ENCODE measurements around the gene STARD3. TPM values are rescaled to one million over a fixed set of nuclear protein-coding genes. Genes with fewer than 3 reads are reported as not detected.

STARD3 gene
- total and polyA plus RNA-seq, 2 experiments from 2014 or later, result 61.6 to 90.3 TPM

GRCh38 chr17:39671651-39672521 is 34.9 kb downstream of the STARD3 start:
- Histone ChIP-seq H4K20me1 (ENCODE audit: insufficient read depth, poor library complexity, severe bottlenecking) (no peaks in the 10 kb centered on the region), H3K9me3 (ENCODE audit: low read depth) (no peaks in the 10 kb centered on the region), H3K27me3 (peaks cover 2% of the 10 kb centered on the region), H3K27ac (no peak overlapping the region), H3K79me2 (no peaks in the 10 kb centered on the region), H2AFZ (no peak overlapping the region), H3K4me1 (ENCODE audit: insufficient read depth) (peaks cover 34% of the 10 kb centered on the region), H3K4me2 (no peak overlapping the region), H3K4me3 (no peak overlapping the region), H3K36me3 (replicated peaks; ENCODE audit: insufficient read depth, low read depth) (no peaks in the 10 kb centered on the region), H3K9me2 (replicated peaks; ENCODE audit: insufficient read depth) (no peaks in the 10 kb centered on the region)
- DNase-seq (ENCODE audit: low spot score), result peak; percentile 70
- 80% methylated on average over 18 of the region's 19 CpGs for WGBS (ENCODE audit: low lambda C conversion rate, missing lambda C conversion rate)
- peak; percentile 70 for TF ChIP-seq CTCF (IDR thresholded peaks at IDR 0.05; ENCODE audit: poor library complexity)
- TF ChIP-seq EZH2phosphoT487 (IDR thresholded peaks at IDR 0.05; ENCODE audit: low read depth, severe bottlenecking, unreplicated experiment), result no peak

- H2AFZ ChIP-seq, result no peak overlapping the region
- TF ChIP-seq EZH2phosphoT487 (IDR thresholded peaks at IDR 0.05; ENCODE audit: low read depth, severe bottlenecking, unreplicated experiment) (no peak), EZH2 (IDR thresholded peaks at IDR 0.05; ENCODE audit: borderline replicate concordance) (no peak), CTCF (IDR thresholded peaks at IDR 0.05; ENCODE audit: poor library complexity) (no peak)
- no peak overlapping the region for H3K27ac ChIP-seq
- H3K9me2 ChIP-seq (replicated peaks; ENCODE audit: insufficient read depth), result no peaks in the 10 kb centered on the region
- H3K9me3 ChIP-seq (ENCODE audit: low read depth), result no peaks in the 10 kb centered on the region
- 92% methylated on average over 15 of the region's 15 CpGs for WGBS (ENCODE audit: low lambda C conversion rate, missing lambda C conversion rate)
- peaks cover 2% of the 10 kb centered on the region for H3K27me3 ChIP-seq
- H3K4me3 ChIP-seq, result no peak overlapping the region
- DNase-seq (ENCODE audit: low spot score), result no peak
- H3K4me2 ChIP-seq, result no peak overlapping the region
- no peaks in the 10 kb centered on the region for H3K36me3 ChIP-seq (replicated peaks; ENCODE audit: insufficient read depth, low read depth)
- H3K4me1 ChIP-seq (ENCODE audit: insufficient read depth), result peaks cover 34% of the 10 kb centered on the region
- H3K79me2 ChIP-seq, result no peaks in the 10 kb centered on the region
- no peaks in the 10 kb centered on the region for H4K20me1 ChIP-seq (ENCODE audit: insufficient read depth, poor library complexity, severe bottlenecking)
These were observed 35.8 kb downstream of the STARD3 start for GRCh38 chr17:39672522-39673334.

- 86% methylated on average over 13 of the region's 13 CpGs for WGBS (ENCODE audit: low lambda C conversion rate, missing lambda C conversion rate)
- DNase-seq (ENCODE audit: low spot score), result no peak
- Histone ChIP-seq H3K79me2 (no peaks in the 10 kb centered on the region), H3K4me2 (no peak overlapping the region), H4K20me1 (ENCODE audit: insufficient read depth, poor library complexity, severe bottlenecking) (no peaks in the 10 kb centered on the region), H3K36me3 (replicated peaks; ENCODE audit: insufficient read depth, low read depth) (no peaks in the 10 kb centered on the region), H3K27me3 (peaks cover 2% of the 10 kb centered on the region), H3K9me2 (replicated peaks; ENCODE audit: insufficient read depth) (no peaks in the 10 kb centered on the region), H3K4me3 (no peak overlapping the region), H3K27ac (no peak overlapping the region), H3K4me1 (ENCODE audit: insufficient read depth) (peaks cover 34% of the 10 kb centered on the region), H2AFZ (no peak overlapping the region), H3K9me3 (ENCODE audit: low read depth) (no peaks in the 10 kb centered on the region)
- TF ChIP-seq EZH2phosphoT487 (IDR thresholded peaks at IDR 0.05; ENCODE audit: low read depth, severe bottlenecking, unreplicated experiment) (no peak), CTCF (IDR thresholded peaks at IDR 0.05; ENCODE audit: poor library complexity) (no peak), EZH2 (IDR thresholded peaks at IDR 0.05; ENCODE audit: borderline replicate concordance) (no peak)
These were observed 36.6 kb downstream of the STARD3 start for GRCh38 chr17:39673335-39674081.

All from hepatocyte (in vitro differentiated cells).